Neural cell (in vitro differentiated cells): ENCODE data around the gene NUB1. TPM values are rescaled to one million over a fixed set of nuclear protein-coding genes. Genes with fewer than 3 reads are reported as not detected.

Experiments
- H2AFZ ChIP-seq: fragments of 200-600, 300-800 bp; sonication (generic), shearing (Covaris generic); 2 replicates; pipeline ENCODE4 v1.6.0; 2014; ENCODE audit warnings: low read depth, mild to moderate bottlenecking, antibody characterized with exemption, low read length, moderate library complexity
- H3F3A ChIP-seq: fragments of 200-600 bp; shearing (Covaris generic); 2 replicates; pipeline ENCODE4 v1.6.1; 2016; ENCODE audit warnings: mild to moderate bottlenecking, moderate library complexity, mixed read lengths, antibody characterized with exemption, low read length; ENCODE audit not compliant: insufficient read depth, poor library complexity, severe bottlenecking
- H3K27ac ChIP-seq: fragments of 200-600, 300-800 bp; sonication (generic), shearing (Covaris generic); 2 replicates; pipeline ENCODE4 v1.5.1; 2014; ENCODE audit warnings: mild to moderate bottlenecking, low read length, moderate library complexity
- H3K27me3 ChIP-seq: fragments of 300-800, 200-600 bp; sonication (generic), shearing (Covaris generic); 2 replicates; pipeline ENCODE4 v1.6.0; 2014; ENCODE audit warnings: mild to moderate bottlenecking, low read depth, low read length, moderate library complexity; ENCODE audit not compliant: insufficient read depth
- H3K36me3 ChIP-seq: fragments of 300-800, 200-600 bp; sonication (generic), shearing (Covaris generic); 2 replicates; pipeline ENCODE4 v1.5.1; 2014; ENCODE audit warnings: mild to moderate bottlenecking, antibody characterized with exemption, low read length, moderate library complexity; ENCODE audit not compliant: insufficient read depth
- H3K4me2 ChIP-seq: fragments of 300-800, 200-600 bp; sonication (generic), shearing (Covaris generic); 2 replicates; pipeline ENCODE4 v1.6.0; 2014; ENCODE audit warnings: mild to moderate bottlenecking, low read length
- H3K4me3 ChIP-seq: fragments of 300-800, 200-600 bp; sonication (generic), shearing (Covaris generic); 2 replicates; pipeline ENCODE4 v1.5.1; 2014; ENCODE audit warnings: mild to moderate bottlenecking, low read length, moderate library complexity
- H3K79me2 ChIP-seq: fragments of 200-600 bp; shearing (Covaris generic); replicated peaks from 2 replicates; pipeline ENCODE4 v1.6.0; 2014; ENCODE audit warnings: mild to moderate bottlenecking, low read length, moderate library complexity; ENCODE audit not compliant: insufficient read depth
- H3K9ac ChIP-seq: fragments of 300-800, 200-600 bp; sonication (generic), shearing (Covaris generic); 2 replicates; pipeline ENCODE4 v1.6.1; 2016; ENCODE audit warnings: mild to moderate bottlenecking, low read length, mixed read lengths
- H3K9me2 ChIP-seq: fragments of 200-600 bp; shearing (Covaris generic); 2 replicates; pipeline ENCODE4 v1.6.1; 2016; ENCODE audit warnings: mild to moderate bottlenecking, low read length, mixed read lengths; ENCODE audit not compliant: insufficient read depth
- H3K9me3 ChIP-seq: fragments of 200-600, 300-800 bp; sonication (generic), shearing (Covaris generic); 2 replicates; pipeline ENCODE4 v1.6.1; 2016; ENCODE audit warnings: mild to moderate bottlenecking, mixed run types, low read length, moderate library complexity, mixed read lengths
- H4K20me1 ChIP-seq: fragments of 200-600 bp; shearing (Covaris generic); 2 replicates; pipeline ENCODE4 v1.6.1; 2016; ENCODE audit warnings: mild to moderate bottlenecking, mixed run types; ENCODE audit not compliant: insufficient read depth
- CTCF ChIP-seq: fragments of 450-650 bp; IDR thresholded peaks from 2 replicates; pipeline ENCODE4 v1.5.1; 2014; ENCODE audit warnings: antibody characterized with exemption, mild to moderate bottlenecking, moderate library complexity; ENCODE audit not compliant: poor library complexity, severe bottlenecking
- EP300 ChIP-seq: fragments of 450-650 bp; conservative IDR thresholded peaks from 2 replicates; pipeline ENCODE4 v1.6.1; 2014; ENCODE audit warnings: antibody characterized with exemption, mild to moderate bottlenecking, moderate library complexity; ENCODE audit not compliant: poor library complexity, severe bottlenecking
- EZH2 ChIP-seq: fragments of 200-600, 300-800 bp; shearing (Covaris generic), sonication (generic); IDR thresholded peaks from 2 replicates; pipeline ENCODE4 v1.6.1; 2014; ENCODE audit warnings: antibody characterized with exemption, low read length, borderline replicate concordance, mild to moderate bottlenecking; ENCODE audit not compliant: insufficient read depth, poor library complexity, severe bottlenecking
- MXI1 ChIP-seq: fragments of 450-650 bp; conservative IDR thresholded peaks from 2 replicates; pipeline ENCODE4 v1.6.1; 2014; ENCODE audit warnings: antibody characterized with exemption, mild to moderate bottlenecking; ENCODE audit not compliant: poor library complexity, severe bottlenecking
- POLR2AphosphoS5 ChIP-seq: IDR thresholded peaks from 2 replicates; pipeline ENCODE4 v1.6.1; 2012
- RAD21 ChIP-seq: fragments of 450-650 bp; conservative IDR thresholded peaks from 2 replicates; pipeline ENCODE4 v1.6.1; 2014; ENCODE audit warnings: antibody characterized with exemption, mild to moderate bottlenecking, moderate library complexity
- REST ChIP-seq: IDR thresholded peaks from 2 replicates; pipeline ENCODE4 v1.6.1; 2012; ENCODE audit warnings: borderline replicate concordance
- SMC3 ChIP-seq: fragments of 450-650 bp; conservative IDR thresholded peaks from 2 replicates; pipeline ENCODE4 v1.6.1; 2014; ENCODE audit warnings: antibody characterized with exemption, mild to moderate bottlenecking, moderate library complexity; ENCODE audit not compliant: poor library complexity
- TAF1 ChIP-seq: IDR thresholded peaks from 2 replicates; pipeline ENCODE4 v1.6.1; 2012; ENCODE audit warnings: low read depth
- polyA plus RNA-seq: library from polyadenylated mRNA; depleted of rRNA; stranded (reverse); fragments of >200 nt; gene quantifications from 2 replicates; pipeline ENCODE4 v1.2.3, GENCODE V29; 2014

Gene NUB1
- polyA plus RNA-seq, 1 donor from 2014 or later, result 48.4 TPM

- TF ChIP-seq SMC3 (no peak), EZH2 (no peak), RAD21 (no peak), POLR2AphosphoS5 (no peak), CTCF (no peak), REST (no peak), TAF1 (no peak), EP300 (no peak), MXI1 (no peak)
- Histone ChIP-seq H3K9me2 (no peaks in the 10 kb centered on the region), H3K9me3 (no peaks in the 10 kb centered on the region), H3K27me3 (no peaks in the 10 kb centered on the region), H3K79me2 (peaks cover 3% of the 10 kb centered on the region), H3K4me3 (no peak overlapping the region), H2AFZ (no peak overlapping the region), H3F3A (no peaks in the 10 kb centered on the region), H4K20me1 (no peaks in the 10 kb centered on the region), H3K27ac (no peak overlapping the region), H3K4me2 (no peak overlapping the region), H3K9ac (no peak overlapping the region), H3K36me3 (peaks cover 6% of the 10 kb centered on the region)
Observed at GRCh38 chr7:151345576-151346469, 4.2 kb downstream of the NUB1 start.

- Histone ChIP-seq H2AFZ (no peak overlapping the region), H3F3A (no peaks in the 10 kb centered on the region), H3K27me3 (no peaks in the 10 kb centered on the region), H3K27ac (no peak overlapping the region), H3K9ac (no peak overlapping the region), H3K36me3 (peaks cover 6% of the 10 kb centered on the region), H3K79me2 (peaks cover 3% of the 10 kb centered on the region), H3K4me2 (no peak overlapping the region), H3K9me3 (no peaks in the 10 kb centered on the region), H3K9me2 (no peaks in the 10 kb centered on the region), H3K4me3 (no peak overlapping the region), H4K20me1 (no peaks in the 10 kb centered on the region)
- TF ChIP-seq REST, result no peak
- no peak for TF ChIP-seq EZH2
- no peak for TF ChIP-seq MXI1
- no peak for TF ChIP-seq TAF1
- TF ChIP-seq SMC3, result no peak
- no peak for TF ChIP-seq EP300
- TF ChIP-seq CTCF, result no peak
- no peak for TF ChIP-seq RAD21
Observed at GRCh38 chr7:151346470-151346769, 4.8 kb downstream of the NUB1 start.
